HCT116 (cell line): Measurements from ENCODE around the gene PHF13. TPM values are rescaled to one million over a fixed set of nuclear protein-coding genes. Genes with fewer than 3 reads are reported as not detected.

Experiments used
- ATAC-seq: fragments of 200-7000 bp; cut with Tn5 transposase; 2 replicates; pipeline ENCODE4 v1.9.1; 2020; ENCODE audit warnings: mild to moderate bottlenecking, moderate library complexity
- BruUV-seq: library from RNA; stranded (reverse); fragments of 400-500 nt; replicated peaks from 2 replicates; lab custom pipeline; 2021; lab: Mats Ljungman, UMichigan
- CTCF ChIA-PET: fragments of 300-600 bp; sonication (Branson Sonifier 250); formaldehyde crosslinking; loops from one replicate; lab custom pipeline; 2021; ENCODE audit warnings: antibody characterized with exemption; lab: Charles Lee
- POLR2A ChIA-PET: fragments of 300-600, 350-600 bp; sonication (Branson Sonifier 250); formaldehyde crosslinking; loops from one replicate; lab custom pipeline; 2021; ENCODE audit warnings: antibody characterized with exemption; lab: Charles Lee
- RAD21 ChIA-PET, 2 experiments: fragments of 300-600 bp; sonication (Branson Sonifier 250); formaldehyde crosslinking; loops; one replicate each; lab custom pipeline; 2023; ENCODE audit warnings: low total read pairs in 2 of 2; ENCODE audit not compliant: uncharacterized antibody in 2 of 2, unreplicated experiment in 2 of 2, low non-redundant PET in 1 of 2; lab: Charles Lee
- DNase-seq: peaks from one replicate; pipeline ENCODE4 v3.0.0-alpha.2; 2010; ENCODE audit warnings: low read depth, low spot score
- H2AFZ ChIP-seq: fragments of 200-600 bp; shearing (Covaris generic), sonication (generic); 2 replicates; pipeline ENCODE4 v1.6.1; 2017; ENCODE audit warnings: low read depth, mixed run types, mixed read lengths, antibody characterized with exemption, low read length; ENCODE audit not compliant: poor library complexity, severe bottlenecking
- H3K27ac ChIP-seq: 2 replicates; pipeline ENCODE4 v1.5.1; 2012; ENCODE audit warnings: low read depth, low read length
- H3K27me3 ChIP-seq: fragments of 200-600 bp; sonication (generic); 2 replicates; pipeline ENCODE4 v1.6.1; 2016; ENCODE audit warnings: mixed run types, low read length, mixed read lengths; ENCODE audit not compliant: insufficient read depth
- H3K36me3 ChIP-seq, 2 experiments: fragments of 200-500 bp in 1 of 2; fragments of 200-600 bp in 1 of 2; sonication (Bioruptor generic) in 1 of 2; sonication (generic) in 1 of 2; 2 replicates each; pipeline versions ENCODE4 v1.5.1 to v1.6.1; 2014 to 2016; ENCODE audit warnings: low read length in 2 of 2, inconsistent platforms in 1 of 2, mixed read lengths in 1 of 2, mixed run types in 1 of 2; ENCODE audit not compliant: insufficient read depth in 2 of 2, control insufficient read depth in 1 of 2
- H3K4me1 ChIP-seq, 2 experiments: fragments of 200-600 bp in 1 of 2; sonication (generic) in 1 of 2; 2 replicates each; pipeline versions ENCODE4 v1.5.1 to v1.6.1; 2012 to 2017; ENCODE audit warnings: low read length in 2 of 2, inconsistent platforms in 1 of 2, mild to moderate bottlenecking in 1 of 2, mixed read lengths in 1 of 2, mixed run types in 1 of 2, moderate library complexity in 1 of 2; ENCODE audit not compliant: insufficient read depth in 2 of 2, control insufficient read depth in 1 of 2
- H3K4me2 ChIP-seq: fragments of 200-600 bp; sonication (generic); 2 replicates; pipeline ENCODE4 v1.6.1; 2017; ENCODE audit warnings: mixed run types, low read length, mixed read lengths
- H3K4me3 ChIP-seq, 2 experiments: fragments of 200-600 bp in 1 of 2; sonication (generic) in 1 of 2; replicated peaks in 1 of 2; 2 replicates each; pipeline ENCODE4 v1.5.1; 2011 to 2016; ENCODE audit warnings: low read length in 2 of 2, control low read depth in 1 of 2, low read depth in 1 of 2, mild to moderate bottlenecking in 1 of 2, mixed read lengths in 1 of 2, mixed run types in 1 of 2
- H3K79me2 ChIP-seq: fragments of 200-600 bp; sonication (generic); 2 replicates; pipeline ENCODE4 v1.6.1; 2017; ENCODE audit warnings: mild to moderate bottlenecking, mixed run types, low read length, moderate library complexity, mixed read lengths; ENCODE audit not compliant: insufficient read depth
- H3K9ac ChIP-seq: fragments of 200-600 bp; sonication (generic); 2 replicates; pipeline ENCODE4 v1.6.1; 2016; ENCODE audit warnings: low read length, mixed read lengths
- H3K9me2 ChIP-seq: fragments of 200-600 bp; sonication (generic), shearing (Covaris generic); 2 replicates; pipeline ENCODE4 v1.6.1; 2017; ENCODE audit warnings: mixed run types, mild to moderate bottlenecking, moderate library complexity; ENCODE audit not compliant: insufficient read depth
- H3K9me3 ChIP-seq, 2 experiments: fragments of 200-500 bp in 1 of 2; fragments of 200-600 bp in 1 of 2; sonication (Bioruptor generic) in 1 of 2; sonication (generic) in 1 of 2; 2 replicates each; pipeline ENCODE4 v1.6.1; 2014 to 2017; ENCODE audit warnings: low read length in 2 of 2, mixed read lengths in 2 of 2, inconsistent platforms in 1 of 2, low read depth in 1 of 2, mild to moderate bottlenecking in 1 of 2, mixed run types in 1 of 2, moderate library complexity in 1 of 2; ENCODE audit not compliant: control insufficient read depth in 1 of 2, insufficient read depth in 1 of 2
- H4K20me1 ChIP-seq: fragments of 200-600 bp; sonication (generic), shearing (Covaris generic); 2 replicates; pipeline ENCODE4 v1.6.1; 2017; ENCODE audit warnings: mixed run types, mild to moderate bottlenecking, moderate library complexity; ENCODE audit not compliant: insufficient read depth
- ATF3 ChIP-seq: IDR thresholded peaks from 2 replicates; pipeline ENCODE4 v1.6.1; 2012
- CBX3 ChIP-seq: IDR thresholded peaks from 2 replicates; pipeline ENCODE4 v1.6.1; 2012; ENCODE audit warnings: low read depth
- EZH2 ChIP-seq: fragments of 200-600 bp; sonication (generic); IDR thresholded peaks from 2 replicates; pipeline ENCODE4 v1.6.1; 2017; ENCODE audit warnings: antibody characterized with exemption, mixed run types
- MAX ChIP-seq: IDR thresholded peaks from 2 replicates; pipeline ENCODE4 v1.6.1; 2012
- RAD21 ChIP-seq: IDR thresholded peaks from 2 replicates; pipeline ENCODE4 v1.6.1; 2012; ENCODE audit warnings: low read depth, mild to moderate bottlenecking
- REST ChIP-seq: IDR thresholded peaks from 2 replicates; pipeline ENCODE4 v1.6.1; 2012; ENCODE audit warnings: low read depth
- TCF7L2 ChIP-seq: IDR thresholded peaks from 2 replicates; pipeline ENCODE4 v1.7.0; 2011; ENCODE audit warnings: borderline replicate concordance, inconsistent platforms; ENCODE audit not compliant: insufficient read depth, insufficient read length; ENCODE audit errors: extremely low read depth
- intact Hi-C: fragments of 100-400 bp; cut with micrococcal nuclease; formaldehyde crosslinking; loops from 2 replicates; pipeline ENCODE4 v1.10.0; 2022
- total RNA-seq: library from RNA; stranded (reverse); gene quantifications from one replicate; pipeline ENCODE4 v1.2.1, GENCODE V29; 2021; ENCODE audit not compliant: unreplicated experiment

PHF13 gene
- total RNA-seq, 1 experiment from 2014 or later = 25.8 TPM

- RAD21 ChIA-PET = no interaction called here
- DNase-seq (no peak), ATAC-seq (no peak)
- no peaks in the 10 kb centered on the region for H3K79me2 ChIP-seq
- no peaks in the 10 kb centered on the region for H3K9me3 ChIP-seq
- no peak overlapping the region for H3K27ac ChIP-seq
- intact Hi-C loops = no loop called here
- H3K9ac ChIP-seq = no peak overlapping the region
- no peaks in the 10 kb centered on the region for H3K9me2 ChIP-seq
- H3K4me3 ChIP-seq = no peak overlapping the region
- H3K4me1 ChIP-seq = no peaks in the 10 kb centered on the region
- CTCF ChIA-PET = no interaction called here
- H3K36me3 ChIP-seq = no peaks in the 10 kb centered on the region
- TF ChIP-seq TCF7L2 = no peak
- TF ChIP-seq EZH2 = no peak
- TF ChIP-seq RAD21 = no peak
- TF ChIP-seq MAX = no peak
- no peak for TF ChIP-seq REST
- no peak for TF ChIP-seq CBX3
- POLR2A ChIA-PET = no interaction called here
- H4K20me1 ChIP-seq = no peaks in the 10 kb centered on the region
- BruUV-seq = no TSS peak
- H3K4me2 ChIP-seq = no peak overlapping the region
- peaks cover 13% of the 10 kb centered on the region; the same call in 1 of the 2 replicates for H3K27me3 ChIP-seq
- no peak overlapping the region for H2AFZ ChIP-seq
Observed at GRCh38 chr1:6569033-6569432, 44.5 kb upstream of the PHF13 start.

- H3K4me2 ChIP-seq = no peak overlapping the region
- H3K27ac ChIP-seq = no peak overlapping the region
- no peaks in the 10 kb centered on the region for H3K9me3 ChIP-seq
- intact Hi-C loops = no loop called here
- ChIA-PET POLR2A (no interaction called here), CTCF (interaction anchor here (1.2 kb wide), 1 partner anchor 9 kb away, joined by 3 read pairs; the partner anchor contains the start of gene ZBTB48), RAD21 (no interaction called here)
- peaks cover 7% of the 10 kb centered on the region; the same call in 1 of the 2 replicates for H3K27me3 ChIP-seq
- TF ChIP-seq TCF7L2 = no peak
- no peak for TF ChIP-seq ATF3
- TF ChIP-seq EZH2 = no peak
- H3K9ac ChIP-seq = no peak overlapping the region
- H3K4me3 ChIP-seq = no peak overlapping the region
- no peaks in the 10 kb centered on the region for H3K79me2 ChIP-seq
- no peak overlapping the region for H2AFZ ChIP-seq
- no peaks in the 10 kb centered on the region for H4K20me1 ChIP-seq
- no TSS peak for BruUV-seq
- no peak for DNase-seq
- no peak for ATAC-seq
- no peaks in the 10 kb centered on the region for H3K4me1 ChIP-seq
- no peaks in the 10 kb centered on the region for H3K36me3 ChIP-seq
- H3K9me2 ChIP-seq = no peaks in the 10 kb centered on the region
Observed at GRCh38 chr1:6570100-6570499, 43.4 kb upstream of the PHF13 start.
